Lung (tissue), 12 donors: ENCODE data around the gene BRD9. TPM values are rescaled to one million over a fixed set of nuclear protein-coding genes. Genes with fewer than 3 reads are reported as not detected.
"Not testable (repeated sequence)": the region's sequence is repeated elsewhere in the genome, so short reads cannot be mapped to it uniquely, and the experiment has no call there.

Source experiments
- ATAC-seq: fragments of 200-7000 bp; cut with Tn5 transposase; one replicate; pipeline ENCODE4 v1.9.1; 2020; ENCODE audit warnings: moderate number of reproducible peaks; ENCODE audit not compliant: insufficient read depth, low FRiP score
- DNase-seq, 3 donors: peaks; one replicate each; pipeline ENCODE4 v3.0.0-alpha.2; 2013 to 2017
- H3K27ac ChIP-seq, 2 donors: one replicate each; pipeline ENCODE4 v1.5.1; 2013; ENCODE audit warnings: mild to moderate bottlenecking in 2 of 2, moderate library complexity in 2 of 2, control low read depth in 1 of 2, inconsistent platforms in 1 of 2, low read depth in 1 of 2, low read length in 1 of 2
- H3K27me3 ChIP-seq, 3 donors: one replicate each; pipeline ENCODE4 v1.5.1; 2013; ENCODE audit warnings: low read length in 2 of 3; ENCODE audit not compliant: control insufficient read depth in 3 of 3, insufficient read depth in 3 of 3
- H3K36me3 ChIP-seq, 4 donors: one replicate each; pipeline ENCODE4 v1.5.1; 2013; ENCODE audit warnings: low read length in 4 of 4, mild to moderate bottlenecking in 1 of 4, moderate library complexity in 1 of 4; ENCODE audit not compliant: control insufficient read depth in 4 of 4, insufficient read depth in 4 of 4
- H3K4me1 ChIP-seq, 5 donors: one replicate each; pipeline ENCODE4 v1.5.1; 2013; ENCODE audit warnings: low read length in 5 of 5, mild to moderate bottlenecking in 2 of 5, moderate library complexity in 1 of 5; ENCODE audit not compliant: control insufficient read depth in 5 of 5, insufficient read depth in 5 of 5
- H3K4me3 ChIP-seq: one replicate; pipeline ENCODE4 v1.5.1; 2013; ENCODE audit warnings: mild to moderate bottlenecking, control low read depth, moderate library complexity
- H3K9ac ChIP-seq, 2 donors: one replicate each; pipeline ENCODE4 v1.5.1; 2013; ENCODE audit warnings: low read length in 2 of 2, control low read depth in 1 of 2; ENCODE audit not compliant: insufficient read depth in 1 of 2
- H3K9me3 ChIP-seq, 4 donors: one replicate each; pipeline ENCODE4 v1.5.1; 2013; ENCODE audit warnings: low read length in 3 of 4, mild to moderate bottlenecking in 1 of 4, moderate library complexity in 1 of 4; ENCODE audit not compliant: control insufficient read depth in 4 of 4, insufficient read depth in 3 of 4
- CTCF ChIP-seq: IDR thresholded peaks from 2 replicates; pipeline ENCODE4 v1.5.1; 2012; ENCODE audit warnings: mild to moderate bottlenecking; ENCODE audit errors: control extremely low read depth, extremely low read depth
- WGBS, 2 donors: extraction: QIAGEN DNeasy Blood & Tissue Kit; methylation state at CpG; one replicate each; pipeline ENCODE4 v1.1.7; 2013; 5-methylcytosine and 5-hydroxymethylcytosine counted together
- polyA plus RNA-seq, 2 donors: library from polyadenylated mRNA; stranded (reverse); fragments of 200-250 nt; gene quantifications; one replicate each; pipeline ENCODE4 v1.2.1, GENCODE V29; 2013
- total RNA-seq, 2 donors: library from RNA; depleted of rRNA in 1 of 2; stranded (reverse); fragments of >200 nt in 1 of 2; gene quantifications; one replicate each; pipeline ENCODE4 v1.2.1, GENCODE V29; 2014 to 2021
- donor health status: control.
- donor health status: control.
- donor health status: Bipolar disorder and iron deficiency.
- donor health status: healthy.
- donor health status: DM: yes; HTN: yes; CAD: no.

BRD9 gene
- total and polyA plus RNA-seq, 4 donors, result 24.3 to 69.7 (median 37.3) TPM

DNA sequence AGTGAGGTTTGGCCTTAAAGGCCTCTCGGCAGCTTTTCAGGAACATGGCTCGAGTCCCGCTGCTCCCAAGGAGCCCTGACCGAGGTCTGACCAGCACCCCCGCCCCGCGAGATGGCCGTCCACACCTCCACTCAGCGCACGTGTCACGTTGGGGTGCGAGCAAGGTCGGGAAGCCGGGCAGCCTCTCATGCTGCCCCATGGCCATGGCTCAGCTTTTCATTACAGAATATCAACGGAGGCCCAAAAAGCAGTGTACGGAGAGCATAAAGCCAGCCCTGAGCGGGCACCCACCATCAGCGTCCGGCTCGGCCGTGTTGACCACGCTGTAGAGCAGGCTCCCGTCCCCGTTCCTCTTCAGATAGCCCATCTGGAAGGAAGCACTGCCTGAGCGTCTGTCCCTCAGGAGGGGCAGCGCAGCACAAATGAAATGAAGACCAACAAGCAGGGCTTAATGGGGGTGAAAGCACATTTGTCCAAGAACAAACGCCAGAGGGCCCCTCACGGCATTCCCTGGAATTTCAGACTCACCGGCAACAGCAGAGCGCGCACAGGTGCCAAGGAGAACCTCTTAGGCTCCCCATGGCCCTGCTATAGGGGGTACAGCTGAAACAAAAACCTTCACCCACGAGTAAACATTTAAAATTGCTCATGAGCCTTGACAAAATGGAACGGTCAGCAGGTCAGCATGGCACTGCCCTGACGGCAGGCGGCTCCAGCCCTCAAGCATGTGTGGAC lies 11.6 kb downstream of the BRD9 start:
- no peak overlapping the region for H3K4me3 ChIP-seq
- H3K27ac ChIP-seq, result no peak overlapping the region
- no peak for TF ChIP-seq CTCF
- H3K9ac ChIP-seq, result no peak overlapping the region
- H3K4me1 ChIP-seq, result peaks cover 0 to 5% (median 0%) of the 10 kb centered on the region in 5 donors
- DNase-seq (no peak), ATAC-seq (no peak)
- peaks cover 25 to 65% (median 35%) of the 10 kb centered on the region in 4 donors for H3K36me3 ChIP-seq
- no peaks in the 10 kb centered on the region for H3K27me3 ChIP-seq
- peaks cover 0 to 5% (median 0%) of the 10 kb centered on the region in 4 donors for H3K9me3 ChIP-seq
- 96 to 97% methylated on average over 35 of the region's 35 CpGs for WGBS, 2 donors

GRCh38 chr5:878677-879076 lies 13.9 kb downstream of the BRD9 start:
- not testable (repeated sequence) for H3K4me3 ChIP-seq, H3K4me1 ChIP-seq, ATAC-seq, H3K9me3 ChIP-seq, H3K27ac ChIP-seq, H3K27me3 ChIP-seq, DNase-seq, H3K9ac ChIP-seq
- peaks cover 31 to 58% (median 36%) of the 10 kb centered on the region in 4 donors for H3K36me3 ChIP-seq
- no CpG with 5 or more reads among the region's 8 CpGs for WGBS, 2 donors

DNA sequence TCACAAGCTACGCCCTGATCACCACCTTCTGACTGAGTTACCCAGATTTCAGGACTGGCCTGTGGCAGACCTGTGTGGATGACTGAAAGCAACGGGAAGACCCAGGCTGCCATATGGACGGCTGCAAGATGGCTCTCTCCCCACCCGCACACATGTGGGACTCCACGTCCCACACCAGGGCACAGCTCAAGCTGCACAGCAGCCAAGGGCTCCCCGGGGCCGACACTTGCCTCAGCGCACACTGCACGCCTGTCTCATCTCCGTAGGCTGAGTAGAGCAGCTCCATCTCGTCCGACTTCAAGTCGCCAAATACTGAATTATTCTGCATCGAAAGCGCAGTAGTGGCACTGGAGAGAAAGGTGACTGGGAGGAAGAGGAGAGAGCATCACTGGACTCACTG lies 14.5 kb downstream of the BRD9 start:
- no peak for ATAC-seq

More for the DNA sequence above, 14.5 kb downstream of the BRD9 start:
- no peaks in the 10 kb centered on the region for H3K27me3 ChIP-seq
- H3K9me3 ChIP-seq, result peaks cover 0 to 5% (median 0%) of the 10 kb centered on the region in 4 donors
- H3K9ac ChIP-seq, result no peak overlapping the region
- H3K4me1 ChIP-seq, result peaks cover 0 to 3% (median 0%) of the 10 kb centered on the region in 5 donors
- peaks cover 25 to 57% (median 35%) of the 10 kb centered on the region in 4 donors for H3K36me3 ChIP-seq
- 96 to 97% methylated on average over 15 of the region's 15 CpGs for WGBS, 2 donors
- TF ChIP-seq CTCF, result no peak
- no peak overlapping the region for H3K4me3 ChIP-seq
- DNase-seq, result no peak
- H3K27ac ChIP-seq, result no peak overlapping the region
